NCI-H446 (cell line): ENCODE results near the gene DGKZ.

ENCODE experiments used
- DNase-seq, 2 experiments: peaks; one replicate each; lab custom pipeline; 2025; lab: John Stamatoyannopoulos, UW

The DGKZ gene

DNA sequence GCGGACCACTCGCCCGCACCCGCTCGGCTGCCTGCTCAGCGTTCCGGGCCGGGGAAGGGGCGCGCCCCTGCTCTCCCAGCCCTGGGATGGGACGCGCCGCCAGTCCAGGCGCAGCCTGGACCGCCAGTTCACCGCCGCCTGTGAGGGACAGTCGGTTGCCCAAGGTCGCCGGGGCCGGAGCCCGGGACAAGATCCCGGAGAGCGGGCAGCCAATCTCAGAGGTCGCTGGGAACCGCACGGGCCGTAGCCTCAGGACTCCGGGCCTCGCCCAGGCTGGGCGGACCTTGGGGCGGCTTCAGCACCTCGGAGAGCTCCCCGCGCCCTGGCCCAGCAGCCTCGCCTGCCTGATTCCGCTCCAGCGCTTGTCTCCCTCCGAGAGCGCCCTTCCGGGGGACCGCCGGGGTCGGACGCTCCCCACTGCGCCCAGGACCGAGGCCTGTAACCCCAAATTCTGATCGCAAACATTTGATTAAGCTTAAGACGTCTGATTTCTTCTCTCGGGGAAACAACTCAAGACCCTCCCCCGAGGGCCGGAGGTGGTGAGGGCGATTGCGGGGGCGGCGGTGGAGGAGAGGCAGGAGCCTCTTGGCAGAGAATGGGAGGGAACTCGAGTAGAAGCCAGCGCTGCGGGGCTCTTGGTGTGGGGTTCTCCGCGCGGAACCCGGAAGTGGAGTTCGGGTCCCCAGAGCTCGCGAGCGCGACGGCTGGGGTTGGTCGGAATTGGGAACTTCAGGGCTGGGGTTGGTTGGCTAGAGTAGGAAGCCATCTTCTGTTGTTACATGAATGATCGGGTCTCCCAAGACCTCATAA lies 45.4 kb downstream of the DGKZ start:
- no peak for DNase-seq

DNA sequence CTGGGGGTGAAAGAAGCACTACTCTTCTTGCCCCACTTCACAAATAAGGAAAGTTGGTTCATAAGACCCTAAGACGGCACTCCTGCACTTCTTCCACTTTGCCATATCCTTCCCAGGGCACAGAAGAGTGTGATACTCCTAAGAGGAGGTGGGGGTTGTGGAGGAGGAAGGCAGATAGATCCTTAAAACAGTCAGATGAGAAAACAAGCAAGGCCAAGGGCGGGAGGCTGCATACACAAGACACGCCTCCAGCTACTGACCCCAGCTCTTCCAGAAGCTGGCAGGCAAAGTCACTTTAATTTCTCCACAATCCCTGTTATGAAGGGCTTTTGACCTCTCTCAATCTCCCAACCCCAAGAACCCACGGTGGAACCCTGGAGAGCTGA lies 46.0 kb downstream of the DGKZ start:
- no peak for DNase-seq

DNA sequence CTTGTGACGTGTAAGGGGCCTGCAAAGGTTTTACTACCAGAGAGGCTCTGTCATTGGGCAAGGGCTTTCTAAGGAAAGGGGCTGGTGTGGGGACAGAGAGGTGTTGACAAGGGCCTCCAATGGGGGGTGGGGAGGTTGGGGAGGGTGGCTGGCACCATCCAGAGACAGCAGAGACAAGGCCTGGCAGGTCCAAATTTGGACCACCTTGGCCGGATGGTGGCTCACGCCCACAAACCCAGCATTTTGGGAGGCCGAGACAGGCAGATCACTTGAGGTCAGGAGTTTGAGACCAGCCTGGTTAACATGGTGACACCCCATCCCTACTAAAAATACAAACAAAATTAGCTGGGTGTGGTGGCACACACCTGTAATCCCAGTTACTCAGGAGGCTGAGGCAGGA lies 46.5 kb downstream of the DGKZ start:
- no peak for DNase-seq

DNA sequence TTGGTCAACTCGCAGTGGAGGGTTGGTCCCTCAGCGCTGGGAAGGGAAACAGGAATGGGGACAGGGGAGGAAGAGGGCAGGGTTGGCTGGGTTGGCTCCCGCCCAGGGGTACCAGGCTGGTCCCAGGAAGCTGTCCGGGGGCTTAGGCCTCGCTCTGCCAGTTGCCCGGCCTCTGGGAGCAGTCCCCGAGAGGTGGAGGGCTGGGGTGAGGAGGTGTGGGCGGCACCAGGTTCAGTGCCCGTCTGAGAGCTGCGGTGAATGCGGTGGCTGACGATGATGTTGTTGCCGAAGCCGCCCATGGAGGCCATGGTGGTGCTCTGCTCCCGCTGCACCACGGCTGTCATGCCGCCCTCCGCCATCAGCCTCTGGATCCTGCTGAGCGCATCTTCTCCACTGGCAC lies 50.3 kb downstream of the DGKZ start:
- DNase-seq, result no peak

GRCh38 chr11:46402957-46403902 lies 56.0 kb downstream of the DGKZ start:
- no peak for DNase-seq

GRCh38 chr11:46404476-46405017 lies 57.3 kb downstream of the DGKZ start:
- no peak for DNase-seq

GRCh38 chr11:46407635-46408034 lies 60.4 kb downstream of the DGKZ start:
- DNase-seq, result no peak

GRCh38 chr11:46408407-46408986 lies 61.2 kb downstream of the DGKZ start:
- no peak for DNase-seq

DNA sequence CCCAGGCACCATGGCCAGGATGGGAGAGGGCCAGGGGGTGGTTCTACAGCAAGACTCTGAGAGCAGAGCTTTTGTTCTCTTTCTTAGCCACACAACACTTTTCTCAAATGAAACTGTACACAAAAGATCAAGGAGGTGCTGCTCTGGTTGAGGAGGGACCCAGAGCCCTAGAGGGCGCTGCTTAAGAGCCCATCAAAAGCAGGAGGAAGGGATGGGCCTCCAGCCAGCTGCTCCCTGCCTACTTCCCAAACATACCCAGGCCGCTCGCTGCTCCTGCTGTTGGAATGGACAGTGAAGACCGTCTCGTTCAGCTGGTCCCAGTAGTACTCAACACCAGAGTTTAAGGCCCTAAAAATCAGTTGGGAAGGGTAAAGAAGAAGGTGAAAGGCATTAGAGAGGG lies 62.8 kb downstream of the DGKZ start:
- no peak for DNase-seq

- DNase-seq, result no peak
Observed at GRCh38 chr11:46413760-46414465, 66.7 kb downstream of the DGKZ start.

GRCh38 chr11:46414466-46414796 lies 67.2 kb downstream of the DGKZ start:
- no peak for DNase-seq

DNA sequence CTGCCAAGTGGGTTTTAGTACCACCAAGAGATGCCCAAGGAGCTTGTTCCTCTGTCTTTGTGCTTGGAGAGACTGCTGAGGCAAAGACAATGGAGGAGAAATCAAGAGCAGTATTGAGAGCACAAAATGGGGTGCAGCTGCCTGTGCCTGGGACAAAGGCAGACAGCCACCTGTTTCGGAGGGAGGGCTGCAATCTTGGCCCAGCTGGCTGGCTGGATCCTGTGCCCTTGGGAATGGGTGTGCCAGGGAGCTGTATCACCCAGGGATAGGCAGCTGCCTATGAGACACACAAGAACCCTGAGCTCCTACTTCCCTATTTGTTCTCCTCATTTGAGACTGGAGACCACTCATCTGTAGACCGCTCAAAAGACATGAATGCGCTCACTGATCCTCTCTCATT lies 67.6 kb downstream of the DGKZ start:
- no peak for DNase-seq

GRCh38 chr11:46417711-46418110 lies 70.4 kb downstream of the DGKZ start:
- no peak for DNase-seq

DNA sequence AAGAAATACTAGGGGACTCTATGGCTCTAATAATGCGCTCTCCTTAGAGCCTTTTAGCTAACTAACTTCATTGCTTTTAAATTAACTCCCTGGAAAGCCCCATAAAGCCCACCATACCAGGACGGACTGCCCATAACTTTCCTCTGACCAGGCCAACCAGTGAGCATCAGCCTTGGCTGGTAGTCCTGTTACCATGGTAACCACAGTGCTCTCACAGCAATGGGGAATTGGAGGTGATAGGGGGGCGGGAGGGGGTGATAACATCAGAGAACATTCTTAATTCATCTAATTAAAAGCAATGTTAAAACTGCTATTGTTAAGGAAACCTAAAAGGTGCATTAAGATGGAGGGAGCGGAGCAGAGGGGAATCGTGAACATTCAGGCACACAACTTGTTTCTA lies 71.5 kb downstream of the DGKZ start:
- DNase-seq, result no peak

GRCh38 chr11:46420513-46420912 lies 73.2 kb downstream of the DGKZ start:
- no peak for DNase-seq

GRCh38 chr11:46421257-46421880 lies 74.1 kb downstream of the DGKZ start:
- no peak for DNase-seq

- no peak for DNase-seq
Observed at GRCh38 chr11:46422588-46422987, 75.3 kb downstream of the DGKZ start.

DNA sequence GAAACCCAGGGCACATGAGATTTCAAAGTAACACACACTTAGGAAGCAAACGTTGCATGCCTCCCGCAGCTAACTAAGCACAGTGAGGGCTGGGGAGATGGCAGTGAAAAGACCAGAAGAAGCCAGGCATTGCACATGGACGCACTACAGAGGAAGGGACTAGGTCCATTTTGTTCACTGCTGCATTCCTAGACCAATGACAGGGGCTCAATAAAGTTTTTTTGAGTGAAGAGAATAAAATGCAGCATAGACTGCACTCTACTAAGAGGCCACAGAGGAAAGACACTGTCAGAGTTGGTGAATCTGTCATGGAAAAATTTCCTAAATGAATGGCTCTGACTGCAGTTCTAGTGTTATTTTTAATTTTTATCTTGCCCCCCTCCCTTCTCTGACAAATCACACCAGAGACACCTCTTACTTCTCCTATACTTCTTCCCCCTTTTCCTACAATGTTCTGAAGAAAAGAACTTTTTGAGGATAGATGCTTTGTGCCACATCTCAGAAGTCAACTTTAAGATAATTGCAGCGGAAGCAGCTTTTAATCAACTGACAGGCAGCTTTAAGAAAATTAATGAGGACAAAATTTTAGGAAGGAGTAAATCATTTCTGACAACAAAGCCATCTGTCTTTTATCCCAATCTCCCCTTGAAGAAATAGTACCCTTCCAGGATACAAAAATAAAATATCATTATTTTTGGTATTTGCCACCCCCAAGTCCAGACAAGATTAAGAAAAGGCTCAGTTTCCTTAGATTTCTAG lies 79.1 kb downstream of the DGKZ start:
- no peak for DNase-seq

DNA sequence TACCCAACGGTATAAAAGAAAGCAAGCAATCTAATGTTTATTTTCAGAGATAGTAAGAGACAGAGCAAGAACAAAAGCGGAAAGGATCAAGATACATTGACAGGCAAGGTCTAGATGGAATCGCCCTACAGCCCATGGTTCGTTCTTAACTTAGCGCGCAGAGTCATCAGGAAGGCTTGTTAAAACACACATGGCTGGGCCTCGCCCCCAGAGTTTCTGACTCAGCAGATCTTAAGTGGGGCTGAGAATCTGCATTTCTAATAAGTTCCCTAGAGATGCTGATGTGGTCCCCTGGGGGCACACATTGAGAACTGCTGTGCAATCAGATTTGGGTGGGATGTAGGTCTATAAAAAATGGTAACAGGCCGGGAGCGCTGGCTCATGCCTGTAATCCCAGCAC lies 80.1 kb downstream of the DGKZ start:
- DNase-seq, result no peak

DNA sequence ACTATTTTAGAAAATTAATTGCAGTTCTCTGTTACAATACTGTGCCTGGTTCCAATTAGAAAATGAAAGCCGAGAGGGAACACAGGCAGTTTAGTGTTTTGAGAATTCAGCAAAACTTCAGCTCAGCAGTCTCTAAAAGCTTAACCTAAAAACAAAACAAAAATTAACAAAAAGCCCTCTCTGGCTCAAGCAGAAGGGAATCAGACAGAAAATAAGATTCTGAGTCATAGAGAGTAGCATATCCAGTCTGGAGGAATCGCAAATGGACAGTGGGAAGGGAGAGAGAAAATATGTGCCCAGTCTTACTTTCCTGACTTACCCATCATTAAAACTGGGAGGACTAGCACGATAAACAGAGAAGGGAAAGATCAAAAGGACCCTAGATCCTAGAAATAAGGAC lies 82.5 kb downstream of the DGKZ start:
- DNase-seq, result no peak
